ENCODE measurements around the gene RAB22A.
"Not testable (repeated sequence)": the region's sequence is repeated elsewhere in the genome, so short reads cannot be mapped to it uniquely, and the experiment has no call there.

RAB22A gene

DNA sequence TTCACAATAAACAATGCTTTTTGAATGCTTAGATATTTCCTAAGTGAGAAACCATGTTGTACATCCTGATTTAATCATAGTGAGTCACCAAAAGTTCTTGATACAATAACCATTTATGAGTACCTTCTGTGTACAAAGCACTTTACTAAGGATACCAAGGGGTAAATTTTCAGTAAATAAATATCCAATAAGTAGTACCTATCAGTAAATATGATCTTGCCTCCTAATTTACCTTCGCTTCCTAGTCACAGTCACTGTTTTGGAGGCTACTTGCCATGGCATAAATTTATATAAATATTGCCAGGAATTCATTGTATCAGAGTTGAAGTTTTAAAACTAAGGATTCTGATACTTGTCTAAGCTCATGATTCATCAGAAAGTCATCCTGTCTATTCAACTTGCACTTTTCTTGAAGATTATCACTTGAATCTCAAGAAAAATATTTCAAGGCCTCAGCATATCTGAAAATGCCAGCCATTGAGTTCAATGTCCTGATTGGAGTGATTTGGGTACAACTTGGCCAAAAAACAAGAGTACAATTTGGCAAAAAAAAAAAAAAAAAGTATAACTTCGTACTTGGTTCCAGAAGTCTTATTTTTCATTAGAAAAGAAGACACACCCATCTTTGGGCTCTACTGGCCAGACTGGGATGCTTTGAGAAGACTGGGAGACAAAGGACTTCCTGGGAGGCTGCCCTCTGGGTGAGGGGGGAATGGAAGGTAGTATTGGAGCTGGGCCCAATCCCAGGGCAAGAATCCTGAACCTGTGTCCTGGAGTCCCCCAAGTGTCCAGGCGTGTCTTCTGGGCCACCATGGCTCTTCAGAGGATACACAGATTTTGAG is 32.8 kb downstream of the RAB22A start:
- DNase-seq (ENCODE audit: low read depth in 3 of 3), result no peak

DNA sequence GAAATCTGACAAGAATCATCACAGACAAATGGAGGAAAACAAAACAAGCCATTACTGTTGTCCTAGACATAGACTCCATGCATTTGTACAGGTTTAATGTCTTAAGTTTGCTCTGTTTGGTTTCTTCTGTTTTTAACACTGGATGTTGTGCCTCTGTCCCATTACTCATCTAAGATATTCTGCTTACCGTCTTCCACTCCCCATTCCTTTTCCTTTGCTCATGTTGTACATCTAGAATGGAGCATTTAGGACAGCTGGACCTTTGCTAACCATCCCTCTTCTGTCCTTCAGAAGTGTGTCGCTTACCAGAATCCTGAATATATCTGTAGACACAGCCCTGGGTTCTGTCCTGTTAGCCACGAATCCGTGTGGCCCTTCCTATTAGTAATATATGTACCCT is 35.2 kb downstream of the RAB22A start:
- no peak for DNase-seq (ENCODE audit: low read depth in 3 of 3)

DNA sequence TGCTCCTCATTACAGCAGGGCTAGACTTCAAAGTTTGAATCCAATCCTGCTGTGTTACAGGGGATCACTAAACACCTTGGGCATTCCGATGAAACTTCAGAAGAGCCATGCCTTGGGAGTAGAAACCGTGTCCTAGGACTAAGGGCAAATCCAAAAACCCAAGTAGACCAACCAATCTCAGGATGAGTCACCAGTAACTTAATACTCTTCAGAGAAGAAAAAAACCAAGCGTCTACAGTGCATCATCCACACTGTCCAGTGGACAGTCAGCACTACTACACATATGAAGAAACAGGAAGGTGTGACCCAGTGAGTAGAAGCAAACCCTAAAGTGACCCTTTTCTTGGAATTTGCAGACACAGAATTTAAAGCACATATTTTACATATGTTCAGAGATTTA is 40.1 kb downstream of the RAB22A start:
- no peak for DNase-seq (ENCODE audit: low read depth in 3 of 3)

DNA sequence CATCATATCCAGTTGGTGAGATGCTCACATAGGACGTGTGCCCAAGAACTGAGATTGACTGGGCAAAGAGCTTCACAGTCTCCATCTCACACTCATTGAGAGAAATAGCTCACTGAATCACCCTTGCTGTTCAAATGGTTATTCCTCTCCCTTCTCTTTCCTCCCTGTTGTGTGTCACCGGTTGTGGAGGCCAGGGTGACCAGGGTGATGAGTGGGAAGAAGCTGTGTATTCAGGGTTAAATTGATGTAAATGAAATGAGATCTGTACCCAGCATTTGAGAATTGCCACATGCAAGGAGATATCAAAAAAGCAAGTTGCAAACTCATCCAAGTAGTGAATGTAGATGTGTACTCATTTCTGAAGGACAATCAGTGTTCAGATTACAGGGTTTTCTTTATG is 43.0 kb downstream of the RAB22A start:
- peak in 2 of 3 donors; percentile 20 to 34 for DNase-seq (ENCODE audit: low read depth in 3 of 3)

DNA sequence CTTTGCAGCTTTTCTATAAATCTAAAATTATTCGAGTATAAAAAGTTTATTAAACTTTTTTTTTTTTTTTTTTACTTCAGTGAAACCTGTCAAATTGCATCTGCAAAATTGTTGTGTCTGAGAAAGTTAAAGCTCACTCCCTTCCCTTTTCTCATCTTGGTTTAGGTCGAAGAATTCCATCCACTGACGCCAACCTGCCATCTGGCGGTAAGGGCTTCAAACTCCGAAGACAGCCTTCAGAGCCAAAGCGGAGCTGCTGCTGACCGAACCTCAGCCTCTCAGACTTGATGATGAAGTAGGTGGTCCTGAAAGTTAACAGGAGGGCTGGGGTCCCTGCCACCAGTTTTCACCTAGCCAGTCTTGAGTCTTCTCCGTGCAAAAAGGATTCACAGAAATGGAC is 49.9 kb downstream of the RAB22A start:
- DNase-seq (ENCODE audit: low read depth in 3 of 3), result no peak

DNA sequence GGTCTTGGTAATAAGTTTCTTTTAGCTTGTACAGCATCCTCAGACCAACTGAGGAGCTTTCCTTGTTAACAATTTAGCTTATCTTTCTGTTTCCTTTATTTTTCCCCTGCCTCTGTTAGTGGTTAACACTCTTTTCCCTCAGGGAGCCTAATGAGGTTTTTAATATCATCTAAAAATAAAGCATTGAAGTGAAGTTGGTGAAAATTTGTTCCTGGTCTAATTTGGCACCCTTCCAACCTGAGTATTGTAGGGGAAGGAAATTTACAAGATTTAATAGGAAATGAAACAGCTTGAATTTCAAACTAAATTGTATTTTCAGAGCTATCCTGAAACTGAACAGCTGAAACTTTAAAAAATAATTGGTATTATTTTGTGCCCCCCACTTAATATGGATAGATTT is 51.4 kb downstream of the RAB22A start:
- no peak for DNase-seq (ENCODE audit: low read depth in 3 of 3)

DNA sequence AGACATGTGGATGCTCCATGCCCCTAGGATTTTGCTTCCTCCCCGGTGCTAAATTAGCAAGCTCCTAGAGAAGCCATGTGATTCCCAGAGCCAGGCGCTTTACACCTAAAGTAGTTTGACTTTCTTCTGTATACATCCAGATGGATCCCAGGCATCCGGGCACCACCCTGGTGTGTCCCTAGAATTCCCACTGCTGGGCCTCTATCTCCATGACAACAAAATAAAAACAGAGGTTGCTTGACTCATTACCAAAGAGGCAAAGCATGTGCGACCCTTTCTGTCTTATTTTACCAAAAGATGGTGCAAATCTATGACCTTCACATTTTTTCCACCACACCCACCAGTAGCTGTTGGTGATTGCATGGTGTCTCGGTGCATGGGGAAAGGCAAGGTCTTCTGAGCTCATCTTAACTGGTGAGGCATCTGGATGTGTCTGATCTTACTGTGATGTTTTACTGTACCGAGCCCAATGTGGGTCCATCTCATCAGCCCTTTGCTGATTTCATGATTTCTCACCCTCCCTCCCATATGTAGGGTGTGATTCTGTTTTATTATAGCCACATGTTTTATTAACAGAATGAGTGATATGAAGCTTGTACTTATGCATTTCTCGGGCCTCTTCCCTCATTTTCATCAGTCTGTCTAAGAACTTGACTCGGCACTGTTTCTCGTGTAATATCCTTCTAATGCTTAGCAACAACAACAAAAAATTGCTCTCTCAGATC is 52.1 kb downstream of the RAB22A start:
- no peak for DNase-seq (ENCODE audit: low read depth in 3 of 3)

DNA sequence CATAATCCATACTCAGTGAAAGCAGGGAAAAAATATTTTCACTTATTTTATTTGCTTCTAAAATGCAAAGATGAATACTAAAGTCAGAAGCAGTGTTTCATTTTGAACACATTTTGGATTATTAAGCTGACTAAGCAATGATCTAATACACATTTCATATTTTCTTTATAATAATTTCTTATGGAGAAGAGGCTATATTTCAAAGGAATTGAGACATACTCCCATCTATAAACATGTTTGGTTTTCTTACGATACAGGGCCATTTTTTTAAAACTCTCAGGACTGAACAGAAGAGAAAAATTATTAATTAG is 52.6 kb downstream of the RAB22A start:
- DNase-seq (ENCODE audit: low read depth in 3 of 3), result no peak

DNA sequence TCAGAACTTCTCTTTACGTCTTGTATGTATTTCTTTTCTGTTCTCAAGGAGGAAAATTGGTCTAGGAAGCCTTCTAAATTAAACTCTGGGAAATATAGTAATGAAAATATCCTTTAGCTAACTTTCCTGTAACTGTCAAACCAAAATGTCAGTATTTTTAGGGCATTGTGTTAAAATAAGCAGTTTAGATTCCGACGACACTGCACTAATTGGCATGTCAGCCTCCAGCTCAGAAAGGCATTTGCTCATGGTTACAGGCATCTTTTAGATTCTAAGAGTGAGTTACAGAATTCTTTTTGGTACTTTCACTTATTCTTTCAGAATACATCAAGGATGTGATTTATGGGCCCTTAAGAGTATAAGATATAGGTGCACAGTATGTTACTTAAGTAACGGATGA is 53.5 kb downstream of the RAB22A start:
- no peak for DNase-seq (ENCODE audit: low read depth in 3 of 3)

DNA sequence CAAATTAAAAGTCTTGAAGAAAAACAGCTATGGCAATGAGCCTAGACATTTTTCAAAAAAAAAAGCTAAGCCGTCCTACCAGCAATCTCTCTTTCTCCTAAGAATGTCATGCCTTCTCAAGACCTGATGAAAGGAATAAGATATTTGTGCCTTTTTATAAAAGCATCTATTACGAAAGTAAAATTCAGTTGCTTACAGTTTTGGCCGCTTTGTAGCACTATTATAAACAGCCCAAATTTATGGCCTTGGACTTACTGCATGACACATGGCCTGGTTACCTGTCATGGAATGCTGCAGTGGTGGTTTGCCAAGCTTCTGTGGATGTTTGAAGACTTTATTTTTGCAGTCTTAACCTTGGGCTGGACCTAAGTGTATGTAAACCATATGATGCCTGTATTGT is 57.4 kb downstream of the RAB22A start:
- no peak for DNase-seq (ENCODE audit: low read depth in 3 of 3)

DNA sequence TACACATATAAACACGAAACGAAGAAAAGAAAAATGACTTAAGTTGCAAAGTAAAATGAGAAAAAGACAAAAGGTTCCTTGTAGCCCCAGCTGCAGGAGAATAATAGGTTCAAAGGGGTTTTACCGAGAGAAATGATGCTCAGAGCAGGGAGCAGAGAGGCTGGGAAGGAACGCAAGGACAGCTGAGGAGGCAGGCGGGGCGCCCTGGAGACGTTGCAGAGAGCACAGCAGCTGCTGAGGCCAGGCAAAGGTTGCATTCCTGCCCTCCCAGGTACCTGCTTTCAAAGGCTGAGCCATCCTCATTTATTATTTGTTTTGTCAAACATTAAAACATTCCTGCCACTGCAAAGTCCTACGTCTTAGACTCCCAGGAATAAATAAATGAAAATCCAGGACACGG is 63.3 kb downstream of the RAB22A start:
- no peak for DNase-seq (ENCODE audit: low read depth in 3 of 3)

DNA sequence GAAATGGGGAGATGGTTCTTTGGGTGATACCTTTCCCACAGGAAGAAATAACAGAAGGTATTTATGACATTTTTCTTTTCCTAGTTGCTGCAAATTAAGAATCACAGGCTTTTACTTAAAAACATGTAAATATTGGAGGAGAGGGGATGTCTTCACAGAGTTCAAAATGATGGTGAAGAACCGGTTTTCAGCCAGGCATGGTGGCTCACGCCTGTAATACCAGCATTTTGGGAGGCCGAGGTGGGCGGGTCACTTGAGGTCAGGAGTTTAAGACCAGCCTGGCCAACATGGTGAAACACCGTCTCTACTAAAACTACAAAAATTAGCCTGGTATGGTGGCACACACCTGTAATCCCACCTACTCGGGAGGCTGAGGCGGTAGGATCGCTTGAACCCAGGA is 63.8 kb downstream of the RAB22A start:
- not testable (repeated sequence) for DNase-seq (ENCODE audit: low read depth in 3 of 3)

DNA sequence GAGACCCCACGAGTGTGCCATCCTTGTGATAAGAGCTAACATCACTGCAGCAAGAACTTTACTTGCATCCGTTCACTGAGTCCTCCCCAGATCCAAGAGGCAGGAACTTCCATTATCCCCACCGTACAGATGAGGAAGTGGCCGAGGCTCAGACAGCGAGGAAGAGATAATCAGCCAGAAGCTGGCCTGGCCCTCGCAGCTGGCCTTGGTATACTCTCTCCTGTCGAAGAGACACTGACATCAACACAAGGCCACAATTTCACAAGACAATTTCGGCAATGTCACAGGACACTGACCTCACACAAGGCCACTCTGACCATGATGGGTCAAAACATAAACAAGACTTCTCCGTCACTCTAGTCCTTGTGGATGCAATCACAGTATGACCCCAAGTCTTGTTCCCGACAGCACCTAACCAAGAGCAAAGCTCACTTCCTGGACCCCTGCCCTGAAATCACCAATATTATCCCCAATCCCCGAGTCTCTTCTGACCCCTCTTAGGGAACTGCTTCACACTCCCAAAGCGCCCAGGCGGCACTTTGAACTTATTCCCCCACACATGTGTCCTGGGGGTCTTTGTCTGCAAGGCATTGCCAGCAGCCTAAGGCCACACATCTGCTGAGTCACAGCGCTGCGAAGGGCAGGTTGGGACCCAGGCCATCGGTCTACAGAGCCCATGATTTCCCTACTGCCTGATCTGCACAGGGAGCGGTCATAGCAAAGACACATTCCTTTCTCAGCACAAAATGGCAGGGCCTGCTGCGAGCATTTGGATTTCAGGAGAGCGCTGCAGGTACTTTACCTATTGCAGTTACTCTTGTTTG is 64.7 kb downstream of the RAB22A start:
- DNase-seq (ENCODE audit: low read depth in 3 of 3), result no peak

DNA sequence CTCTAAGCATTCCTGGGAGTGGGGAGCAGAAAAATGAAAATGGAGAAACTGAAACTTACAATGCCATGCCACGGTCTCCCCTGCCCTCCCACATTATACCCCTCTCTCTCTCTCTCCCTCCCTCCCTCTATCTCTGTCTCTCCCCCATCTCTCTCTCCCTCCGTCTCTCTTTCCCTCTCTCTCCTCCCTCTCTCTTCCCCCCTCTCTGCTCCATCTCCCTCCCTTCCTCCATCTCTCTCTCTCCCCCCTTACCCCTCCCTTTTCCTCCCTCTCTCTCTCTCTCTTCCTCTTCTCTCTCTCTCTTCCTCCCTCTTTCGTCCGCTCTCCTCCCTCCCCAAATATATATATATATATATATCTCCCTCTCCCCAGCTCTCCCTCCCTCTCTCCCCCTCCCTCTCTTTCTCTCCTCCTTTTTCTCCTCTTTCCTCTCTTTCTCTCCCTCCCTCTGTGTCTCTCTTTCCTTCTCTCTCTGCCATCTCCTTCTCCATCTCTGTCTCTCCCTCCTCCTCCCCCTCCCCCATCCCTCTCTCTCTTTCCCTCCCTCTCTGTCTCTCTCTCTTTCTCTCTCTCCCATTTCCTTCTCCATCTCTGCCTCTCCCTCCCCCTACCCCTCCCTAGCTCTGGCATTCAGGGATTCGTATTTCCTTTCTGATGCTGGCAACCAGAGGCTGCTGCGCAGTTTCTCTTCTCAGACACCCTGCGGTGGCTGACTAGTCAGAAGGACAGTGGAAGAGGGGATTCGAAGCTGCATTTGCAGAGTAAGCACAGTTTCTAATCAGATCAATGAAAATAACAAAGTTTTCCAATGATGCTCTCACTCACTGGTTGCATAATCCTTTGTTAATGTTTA is 65.6 kb downstream of the RAB22A start:
- no peak for DNase-seq (ENCODE audit: low read depth in 3 of 3)

DNA sequence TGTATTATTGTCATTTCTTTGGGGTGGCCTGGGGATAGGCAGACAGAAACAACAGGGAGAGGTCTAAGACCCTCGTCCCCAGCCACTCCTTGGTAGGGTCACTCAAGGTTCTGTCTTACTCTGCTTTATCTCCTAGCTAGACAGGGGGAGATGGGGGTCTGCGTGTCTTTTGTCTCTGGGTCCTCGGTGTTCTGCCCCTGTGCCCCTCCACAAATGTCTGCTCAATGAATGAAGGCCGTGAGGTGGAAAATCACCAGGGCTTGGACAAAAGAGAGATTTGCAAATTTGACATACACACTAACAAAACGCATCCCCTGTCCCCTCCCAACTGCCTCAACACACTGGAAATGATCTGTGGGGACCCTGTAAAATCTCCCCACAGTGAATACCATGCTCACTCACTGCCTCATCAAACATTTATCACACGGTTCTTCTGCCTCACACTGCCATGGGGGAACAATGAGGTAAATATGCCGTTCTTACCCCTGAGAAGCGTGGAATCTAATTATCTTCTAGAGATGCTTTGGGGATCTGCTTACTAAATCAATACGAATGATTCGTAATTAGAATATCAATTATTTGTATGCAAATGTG is 66.3 kb downstream of the RAB22A start:
- DNase-seq (ENCODE audit: low read depth in 3 of 3), result no peak

DNA sequence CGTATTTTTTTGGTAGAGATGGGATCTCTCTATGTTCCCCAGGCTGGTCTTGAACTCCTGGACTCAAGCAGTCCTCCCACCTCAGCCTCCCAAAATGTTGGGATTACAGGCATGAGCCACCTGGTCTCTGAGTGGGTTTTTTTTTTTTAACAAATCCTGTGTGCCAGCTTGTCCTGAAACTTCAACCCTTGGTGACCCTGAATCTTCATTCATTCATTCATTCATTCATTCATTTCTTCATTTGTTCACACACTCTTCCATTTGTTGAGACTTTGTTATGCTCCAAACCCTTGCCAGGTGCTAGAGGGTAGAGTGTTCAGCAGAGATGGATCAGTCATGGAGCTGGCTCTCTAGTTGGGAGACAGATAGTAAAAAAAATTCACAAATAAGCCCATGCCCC is 67.5 kb downstream of the RAB22A start:
- no peak for DNase-seq (ENCODE audit: low read depth in 3 of 3)

DNA sequence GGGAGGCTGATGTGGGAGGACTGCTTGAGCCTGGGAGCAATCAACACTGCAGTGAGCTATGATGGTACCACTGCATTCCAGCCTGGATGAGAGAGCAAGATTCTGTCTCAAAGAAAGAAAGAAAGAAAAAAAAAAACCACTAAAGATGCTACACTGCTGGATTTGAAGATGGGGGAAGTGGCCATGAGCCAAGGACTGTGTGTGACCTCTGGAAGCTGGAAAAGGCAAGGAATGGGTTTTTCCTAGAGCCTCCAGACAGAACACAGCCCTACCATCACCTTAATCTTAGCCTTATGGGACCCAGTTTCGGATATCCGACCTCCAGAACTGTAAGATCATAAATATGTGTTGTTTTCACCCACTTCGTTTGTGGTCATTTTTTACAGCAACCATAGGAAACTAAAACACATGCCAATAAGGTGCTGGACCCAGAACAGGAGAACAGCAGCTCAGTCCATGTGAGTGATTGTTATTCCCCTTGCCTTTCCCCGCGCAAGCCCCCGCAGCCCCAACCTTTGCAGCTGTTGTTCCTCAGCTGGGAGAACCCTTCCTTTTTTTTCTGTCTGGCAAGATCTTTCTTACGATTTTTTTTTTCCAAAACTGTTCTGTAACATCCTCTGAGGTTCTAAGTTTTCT is 68.4 kb downstream of the RAB22A start:
- no peak for DNase-seq (ENCODE audit: low read depth in 3 of 3)

DNA sequence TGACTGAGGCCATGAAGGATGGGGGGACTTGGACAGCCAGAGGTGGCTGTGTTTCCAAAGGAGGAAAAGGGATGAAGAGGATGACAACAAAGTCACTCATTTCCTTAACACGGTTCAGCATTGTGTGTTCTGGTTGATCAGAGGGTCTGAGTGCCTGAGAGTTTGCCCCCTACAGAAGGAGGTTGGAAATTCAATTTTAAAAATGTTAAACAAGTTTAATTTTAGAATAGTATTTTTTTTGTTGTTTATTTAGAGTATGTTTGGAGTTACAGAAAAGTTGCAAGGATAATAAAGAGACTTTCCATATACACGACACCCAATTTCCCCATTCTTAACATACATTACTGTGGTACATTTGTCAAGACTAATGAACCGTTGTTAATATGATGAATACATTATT is 69.2 kb downstream of the RAB22A start:
- DNase-seq (ENCODE audit: low read depth in 3 of 3), result no peak

DNA sequence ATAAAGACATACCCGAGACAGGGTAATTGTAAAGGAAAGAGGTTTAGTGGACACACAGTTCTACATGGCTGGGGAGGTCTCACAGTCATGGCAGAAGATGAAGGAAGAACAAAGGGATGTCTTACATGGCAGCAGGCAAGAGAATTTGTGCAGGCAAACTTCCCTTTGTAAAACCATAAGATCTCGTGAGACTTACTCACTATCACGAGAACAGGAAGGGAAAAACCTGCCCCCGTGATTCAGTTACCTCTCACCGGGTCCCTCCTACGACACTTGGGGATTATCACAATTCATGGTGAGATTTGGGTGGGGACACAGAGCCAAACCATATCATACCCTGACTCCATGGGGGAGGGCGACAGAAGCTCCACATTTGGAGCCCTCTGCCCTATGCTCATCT is 72.1 kb downstream of the RAB22A start:
- DNase-seq (ENCODE audit: low read depth in 3 of 3), result no peak

DNA sequence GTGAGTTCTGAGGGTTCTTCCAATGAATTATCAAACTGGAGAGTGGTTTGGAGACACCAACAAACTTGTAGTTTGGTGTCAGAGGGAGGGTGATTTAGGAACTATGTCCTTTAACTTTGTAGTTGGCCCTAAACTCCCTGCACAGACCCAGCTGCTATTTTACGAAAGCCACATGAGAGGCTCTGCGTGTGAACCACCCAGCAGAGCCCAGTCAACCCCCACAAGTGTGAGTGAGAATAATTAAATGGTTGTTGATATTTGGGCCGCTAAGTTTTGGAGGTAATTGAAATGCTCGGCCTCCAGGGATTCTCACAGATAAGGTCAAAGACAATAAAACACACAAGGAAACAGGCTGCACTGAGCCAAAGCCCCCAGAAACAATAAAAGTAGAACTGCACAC is 72.6 kb downstream of the RAB22A start:
- no peak for DNase-seq (ENCODE audit: low read depth in 3 of 3)

DNA sequence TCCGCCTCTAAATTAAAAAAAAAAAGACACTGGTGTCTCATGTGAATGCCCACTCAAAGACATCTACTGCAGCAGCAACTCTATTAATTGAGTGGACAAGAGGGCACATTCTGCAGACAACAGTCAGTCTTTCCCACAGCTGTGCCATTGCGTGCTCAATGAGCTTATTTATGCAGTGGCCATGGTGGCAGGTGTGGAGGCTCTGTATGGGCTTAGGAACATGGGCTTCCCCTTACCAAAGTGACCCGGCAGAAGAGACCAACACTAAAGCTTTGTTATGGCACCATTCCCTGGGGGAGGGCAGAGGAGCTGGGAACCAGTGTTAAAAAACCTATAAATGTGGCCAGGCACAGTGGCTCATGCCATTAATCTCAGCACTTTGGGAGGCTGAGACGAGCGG is 75.3 kb downstream of the RAB22A start:
- no peak for DNase-seq (ENCODE audit: low read depth in 3 of 3)
